Stimulated activated effector memory CD8-positive, alpha-beta T cell treated with anti-CD3 and anti-CD28 coated beads, Interleukin-12 subunit alpha, Interleukin-12 subunit beta, amount 100 ng/mL, for 72 hours (primary cell): ENCODE data around the gene PPFIA4.
A peak's percentile ranks its signal among the peaks of the same experiment; 100 is the strongest.
"Not testable (repeated sequence)": the region's sequence is repeated elsewhere in the genome, so short reads cannot be mapped to it uniquely, and the experiment has no call there.

Source experiments
- ATAC-seq: fragments of 150-1000 bp; cut with Tn5 transposase; 2 replicates; pipeline ENCODE4 v1.10.0; 2021
- DNase-seq, 2 donors: peaks; one replicate each; pipeline ENCODE4 v3.0.0; 2021 to 2022; ENCODE audit warnings: low spot score in 2 of 2
- H3K27ac Mint-ChIP-seq: one replicate; pipeline ENCODE4 v1.8.0; 2022; ENCODE audit warnings: mild to moderate bottlenecking, mixed read lengths
- H3K36me3 Mint-ChIP-seq: one replicate; pipeline ENCODE4 v1.8.0; 2022; ENCODE audit warnings: mild to moderate bottlenecking, mixed read lengths
- H3K4me1 Mint-ChIP-seq: one replicate; pipeline ENCODE4 v1.8.0; 2022; ENCODE audit warnings: mixed read lengths
- H3K4me3 Mint-ChIP-seq: one replicate; pipeline ENCODE4 v1.8.0; 2022; ENCODE audit warnings: mild to moderate bottlenecking, mixed read lengths
- H3K9me3 Mint-ChIP-seq: one replicate; pipeline ENCODE4 v1.8.0; 2022; ENCODE audit warnings: mixed read lengths

Gene PPFIA4

DNA sequence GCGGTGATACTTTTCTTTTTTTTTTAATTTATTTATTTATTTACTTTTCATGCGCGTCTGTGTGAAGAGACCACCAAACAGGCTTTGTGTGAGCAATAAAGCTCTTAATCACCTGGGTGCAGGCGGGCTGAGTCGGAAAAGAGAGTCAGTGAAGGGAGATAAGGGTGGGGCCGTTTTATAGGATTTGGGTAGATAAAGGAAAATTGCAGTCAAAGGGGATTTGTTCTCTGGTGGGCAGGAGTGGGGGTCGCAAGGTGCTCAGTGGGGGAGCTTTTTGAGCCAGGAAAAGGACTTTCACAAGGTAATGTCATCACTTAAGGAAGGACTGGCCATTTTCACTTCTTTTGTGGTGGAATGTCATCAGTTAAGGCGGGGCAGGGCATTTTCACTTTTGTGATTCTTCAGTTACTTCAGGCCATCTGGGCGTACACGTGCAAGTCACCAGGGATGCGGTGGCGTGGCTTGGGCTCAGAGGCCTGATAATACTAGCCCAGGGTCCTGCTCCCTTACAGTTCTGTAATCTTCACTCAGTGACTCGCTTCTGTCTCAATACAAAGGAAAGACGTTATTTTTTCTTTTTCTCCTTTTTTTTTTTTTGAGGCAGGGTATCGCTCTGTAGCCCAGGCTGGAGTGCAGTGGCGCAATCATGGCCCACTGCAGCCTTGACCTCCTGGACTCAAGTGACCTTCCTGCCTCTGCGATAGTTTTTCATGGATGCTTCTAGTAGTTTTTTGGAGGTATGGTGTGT lies 20.7 kb upstream of the PPFIA4 start:
- H3K4me1 Mint-ChIP-seq = peaks cover 29% of the 10 kb centered on the region
- peak overlapping the region; percentile 82 for H3K4me3 Mint-ChIP-seq
- H3K36me3 Mint-ChIP-seq = peaks cover 43% of the 10 kb centered on the region
- H3K9me3 Mint-ChIP-seq, ATAC-seq, DNase-seq: not testable (repeated sequence)
- H3K27ac Mint-ChIP-seq = peak overlapping the region; percentile 92

DNA sequence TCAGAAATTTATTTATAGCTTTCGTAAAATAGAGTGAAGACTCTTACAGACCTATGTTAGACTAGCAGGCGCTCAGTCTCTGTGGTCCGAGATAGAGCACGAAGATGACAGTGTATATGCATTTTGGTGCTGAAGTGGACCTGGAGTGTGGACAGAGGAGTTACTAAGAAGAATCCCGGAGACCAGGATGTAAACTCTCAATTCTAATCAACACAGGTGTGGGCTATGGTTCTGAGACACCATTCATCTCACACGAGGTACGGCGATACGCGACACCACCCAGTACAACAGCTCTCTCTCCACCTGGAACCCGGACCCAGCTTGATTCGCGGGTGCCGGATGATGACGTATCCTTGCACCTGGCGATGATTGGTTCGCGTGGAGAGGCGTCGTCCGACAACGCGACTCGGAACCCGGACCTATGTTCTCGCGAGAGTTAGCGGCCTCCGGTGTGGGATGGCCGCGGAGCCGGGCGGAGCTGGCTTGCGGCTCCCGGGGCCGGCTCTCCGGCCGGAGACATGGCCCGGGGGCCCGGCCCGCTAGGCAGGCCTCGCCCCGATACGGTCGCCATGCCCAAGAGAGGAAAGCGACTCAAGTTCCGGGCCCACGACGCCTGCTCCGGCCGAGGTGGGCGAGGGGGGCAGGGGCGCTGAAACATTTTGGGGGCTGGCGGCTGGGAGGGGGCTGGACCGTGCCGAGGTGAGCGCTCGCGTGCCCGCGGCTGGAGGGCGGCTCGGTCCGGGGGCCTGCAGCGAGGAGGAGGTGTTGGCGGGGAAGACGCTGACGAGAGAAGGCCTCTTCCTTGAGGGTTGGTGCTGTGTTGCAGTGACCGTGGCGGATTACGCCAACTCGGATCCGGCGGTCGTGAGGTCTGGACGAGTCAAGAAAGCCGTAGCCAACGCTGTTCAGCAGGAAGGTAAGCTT lies 19.1 kb upstream of the PPFIA4 start, which contains the start of gene TMEM183A:
TMEM183A (plus strand) TSS at position 427 of the 924 bp plus-strand sequence; CDS start at position 519, 92 bp downstream.
- H3K27ac Mint-ChIP-seq = peak within 1 kb of the TSS; percentile 92
- H3K4me3 Mint-ChIP-seq = peak within 1 kb of the TSS; percentile 82

DNA sequence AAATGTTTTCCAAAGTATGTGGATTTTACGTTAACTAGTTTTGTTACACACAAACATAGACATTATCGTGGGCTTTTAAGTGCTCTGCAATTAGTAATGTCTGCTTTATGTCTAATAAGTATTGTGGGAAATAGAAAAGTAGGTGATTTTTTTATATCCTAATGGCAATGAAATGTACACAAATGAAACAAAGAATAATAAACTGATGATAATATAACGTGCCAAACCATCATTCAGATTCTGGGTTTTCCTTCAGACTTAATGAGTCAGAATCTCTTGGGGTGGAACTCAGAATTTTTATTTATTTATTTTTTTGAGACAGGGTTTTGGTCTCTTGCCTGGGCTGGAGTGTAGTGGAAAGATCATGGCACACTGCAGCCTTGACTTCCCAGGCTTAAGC lies 17.1 kb upstream of the PPFIA4 start:
- DNase-seq (no peak), ATAC-seq (no peak)
- peak overlapping the region; percentile 82 for H3K4me3 Mint-ChIP-seq
- H3K36me3 Mint-ChIP-seq = peaks cover 80% of the 10 kb centered on the region
- H3K9me3 Mint-ChIP-seq = no peaks in the 10 kb centered on the region
- no peak overlapping the region for H3K27ac Mint-ChIP-seq
- peaks cover 42% of the 10 kb centered on the region for H3K4me1 Mint-ChIP-seq

More for the DNA sequence above, 19.1 kb upstream of the PPFIA4 start, which contains the start of gene TMEM183A:
- peaks cover 60% of the 10 kb centered on the region for H3K36me3 Mint-ChIP-seq
- H3K4me1 Mint-ChIP-seq = peaks cover 34% of the 10 kb centered on the region
- peak; percentile 95 for ATAC-seq
- peak; percentile 84 to 94 for DNase-seq
- no peaks in the 10 kb centered on the region for H3K9me3 Mint-ChIP-seq

DNA sequence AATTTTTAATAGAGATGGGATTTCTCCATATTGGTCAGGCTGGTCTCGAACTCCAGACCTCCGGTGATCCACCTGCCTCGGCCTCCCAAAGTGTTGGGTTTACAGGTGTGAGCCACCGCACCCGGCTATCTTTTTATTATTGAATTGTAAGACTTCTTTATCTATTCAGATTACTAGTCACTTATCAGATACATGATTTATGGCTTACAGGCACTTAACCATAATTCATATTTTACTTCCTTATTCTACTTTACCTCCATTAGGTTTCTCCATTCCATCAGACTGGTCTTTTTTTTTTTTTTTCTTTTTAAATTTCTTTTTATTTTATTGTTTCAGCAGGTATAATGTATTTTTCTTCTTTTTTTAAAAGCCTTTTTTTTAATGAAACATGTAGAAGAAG lies 14.7 kb upstream of the PPFIA4 start:
- Mint-ChIP-seq H3K36me3 (peaks cover 99% of the 10 kb centered on the region), H3K4me3 (no peak overlapping the region), H3K27ac (no peak overlapping the region), H3K4me1 (peaks cover 36% of the 10 kb centered on the region), H3K9me3 (no peaks in the 10 kb centered on the region)
- no peak for ATAC-seq
- DNase-seq = no peak

DNA sequence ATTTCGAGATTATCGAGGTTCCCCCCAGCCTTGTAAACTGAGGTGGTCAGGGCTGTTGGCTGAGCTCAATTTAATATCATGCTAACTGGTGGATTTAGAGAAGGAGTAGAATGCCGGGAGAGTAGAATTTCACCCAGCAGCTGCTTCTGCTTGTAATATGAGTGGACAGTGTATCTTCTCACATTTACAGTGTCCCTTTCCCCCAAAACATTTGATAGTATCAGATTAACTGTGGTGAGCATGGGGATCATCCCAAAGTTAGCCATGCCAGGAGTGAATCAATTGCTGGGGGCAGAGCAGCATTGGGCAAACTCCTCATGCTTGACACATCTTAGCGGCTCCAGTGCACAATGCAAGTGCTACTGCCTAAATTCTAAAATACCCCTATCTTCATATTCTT lies 9.2 kb upstream of the PPFIA4 start:
- Mint-ChIP-seq H3K27ac (no peak overlapping the region), H3K4me1 (peaks cover 13% of the 10 kb centered on the region)

DNA sequence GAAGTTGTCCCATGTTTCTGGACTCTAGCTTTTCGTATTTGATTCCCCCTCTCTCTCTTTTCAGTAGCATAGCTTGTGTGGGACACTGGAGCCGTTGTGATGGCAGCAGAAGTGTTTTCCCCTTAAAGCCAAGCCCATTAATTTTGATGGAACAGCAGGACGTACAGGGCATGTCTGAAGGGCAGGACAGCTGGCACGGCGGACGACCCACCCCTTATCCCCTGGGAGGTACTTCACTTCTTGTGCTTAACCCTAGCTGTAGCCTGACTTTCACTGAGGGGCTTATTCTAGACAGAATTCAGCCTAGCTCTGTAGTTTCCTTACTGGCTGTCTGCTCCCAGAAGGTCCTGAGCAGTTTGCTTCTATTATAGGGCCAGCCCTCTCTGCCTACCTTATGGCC lies 8.6 kb upstream of the PPFIA4 start:
- DNase-seq (no peak), ATAC-seq (no peak)
- Mint-ChIP-seq H3K4me1 (peaks cover 12% of the 10 kb centered on the region), H3K27ac (no peak overlapping the region), H3K4me3 (no peak overlapping the region), H3K9me3 (no peaks in the 10 kb centered on the region), H3K36me3 (peaks cover 100% of the 10 kb centered on the region)

More for the DNA sequence above, 9.2 kb upstream of the PPFIA4 start:
- Mint-ChIP-seq H3K36me3 (peaks cover 100% of the 10 kb centered on the region), H3K4me3 (no peak overlapping the region), H3K9me3 (no peaks in the 10 kb centered on the region)
- DNase-seq (no peak), ATAC-seq (no peak)

DNA sequence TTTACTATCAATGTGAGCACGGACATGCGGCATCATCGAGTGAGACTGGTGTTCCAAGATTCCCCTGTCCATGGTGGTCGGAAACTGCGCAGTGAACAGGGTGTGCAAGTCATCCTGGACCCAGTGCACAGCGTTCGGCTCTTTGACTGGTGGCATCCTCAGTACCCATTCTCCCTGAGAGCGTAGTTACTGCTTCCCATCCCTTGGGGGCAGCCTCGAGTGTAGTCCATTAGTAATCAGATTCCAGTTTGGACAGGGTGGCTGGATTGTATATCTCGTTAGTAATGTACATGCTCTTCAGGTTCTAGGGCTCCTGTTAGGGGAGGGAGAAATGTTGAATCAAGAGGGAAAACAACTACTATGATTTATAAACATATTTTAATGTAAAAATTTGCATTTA lies 3.4 kb upstream of the PPFIA4 start:
- ATAC-seq, H3K4me3 Mint-ChIP-seq, DNase-seq, H3K9me3 Mint-ChIP-seq, H3K27ac Mint-ChIP-seq: not testable (repeated sequence)
- Mint-ChIP-seq H3K36me3 (peaks cover 81% of the 10 kb centered on the region), H3K4me1 (peaks cover 17% of the 10 kb centered on the region)

DNA sequence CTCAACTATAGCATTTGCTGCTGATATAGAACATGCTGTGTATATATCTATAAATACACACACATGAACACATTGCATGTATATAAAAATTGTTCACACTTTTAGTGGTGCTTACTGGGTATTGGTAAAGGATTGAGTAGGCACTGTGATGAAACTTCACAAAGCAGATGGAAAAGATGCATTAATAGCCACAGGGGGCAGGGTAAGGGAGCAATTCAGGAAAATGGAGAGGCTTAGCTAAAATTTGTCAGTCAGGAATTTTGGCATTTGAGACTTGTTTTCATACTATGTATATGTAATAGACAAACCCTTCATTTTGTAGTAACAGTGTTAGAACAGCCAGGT lies 633 bp upstream of the PPFIA4 start:
- Mint-ChIP-seq H3K27ac (peak overlapping the region; percentile 76), H3K4me1 (peaks cover 27% of the 10 kb centered on the region), H3K4me3 (peak overlapping the region; percentile 79), H3K36me3 (peaks cover 53% of the 10 kb centered on the region), H3K9me3 (peaks cover 5% of the 10 kb centered on the region)
- DNase-seq (no peak), ATAC-seq (no peak)

DNA sequence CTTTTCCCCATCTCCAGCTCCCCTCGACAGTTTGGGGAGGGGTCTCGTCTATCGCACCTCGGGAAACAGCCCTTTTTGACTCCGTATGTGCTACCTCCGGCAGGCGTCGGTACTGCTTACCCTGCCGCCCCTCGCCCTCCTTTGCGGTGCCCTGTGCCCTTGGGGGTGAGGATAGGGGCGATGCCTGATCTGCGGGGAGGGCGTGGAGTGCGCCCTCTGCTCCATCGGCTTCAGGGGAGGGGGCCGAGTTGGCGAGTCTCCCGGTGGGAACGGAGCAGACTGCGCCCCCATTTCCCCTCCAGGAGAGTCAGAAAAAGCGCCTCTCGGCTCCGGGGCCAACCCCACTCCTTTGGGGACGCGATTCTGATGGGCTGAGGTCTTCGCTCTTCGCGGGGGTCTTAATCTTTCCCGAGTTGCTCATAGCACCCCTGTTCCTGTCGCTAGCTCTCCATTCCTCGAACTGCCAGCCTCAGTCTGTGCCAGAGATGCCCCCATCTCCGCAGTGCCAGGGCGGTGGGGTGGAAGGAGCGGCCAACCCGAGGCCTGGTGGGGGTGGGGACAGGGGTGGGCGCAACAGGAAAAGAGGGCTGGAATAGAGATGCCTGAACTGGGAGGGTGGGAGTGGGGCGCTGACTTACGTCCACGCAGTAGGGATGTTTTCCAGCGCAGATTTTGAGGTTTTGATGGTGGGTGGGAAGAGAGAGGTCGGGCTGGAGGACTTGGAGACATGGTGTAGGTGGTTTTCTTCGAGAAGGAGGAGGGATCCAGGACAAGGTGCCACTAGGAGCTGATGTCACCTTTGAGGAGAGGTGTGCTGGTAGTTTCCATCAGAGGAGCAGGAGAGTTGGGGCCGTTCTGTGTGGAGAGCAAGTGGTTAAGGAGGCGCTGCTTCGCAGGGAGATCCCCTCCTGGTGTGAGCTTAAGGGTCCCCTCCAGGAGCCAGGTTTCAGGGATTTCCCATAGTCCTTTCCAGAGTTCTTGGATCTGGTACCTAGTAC lies 674 bp downstream of the PPFIA4 start:
- H3K27ac Mint-ChIP-seq = peak overlapping the region; percentile 76
- ATAC-seq (peak; percentile 46), DNase-seq (no peak)
- peak overlapping the region; percentile 79 for H3K4me3 Mint-ChIP-seq
- peaks cover 40% of the 10 kb centered on the region for H3K36me3 Mint-ChIP-seq
- H3K4me1 Mint-ChIP-seq = peaks cover 27% of the 10 kb centered on the region
- peaks cover 5% of the 10 kb centered on the region for H3K9me3 Mint-ChIP-seq

DNA sequence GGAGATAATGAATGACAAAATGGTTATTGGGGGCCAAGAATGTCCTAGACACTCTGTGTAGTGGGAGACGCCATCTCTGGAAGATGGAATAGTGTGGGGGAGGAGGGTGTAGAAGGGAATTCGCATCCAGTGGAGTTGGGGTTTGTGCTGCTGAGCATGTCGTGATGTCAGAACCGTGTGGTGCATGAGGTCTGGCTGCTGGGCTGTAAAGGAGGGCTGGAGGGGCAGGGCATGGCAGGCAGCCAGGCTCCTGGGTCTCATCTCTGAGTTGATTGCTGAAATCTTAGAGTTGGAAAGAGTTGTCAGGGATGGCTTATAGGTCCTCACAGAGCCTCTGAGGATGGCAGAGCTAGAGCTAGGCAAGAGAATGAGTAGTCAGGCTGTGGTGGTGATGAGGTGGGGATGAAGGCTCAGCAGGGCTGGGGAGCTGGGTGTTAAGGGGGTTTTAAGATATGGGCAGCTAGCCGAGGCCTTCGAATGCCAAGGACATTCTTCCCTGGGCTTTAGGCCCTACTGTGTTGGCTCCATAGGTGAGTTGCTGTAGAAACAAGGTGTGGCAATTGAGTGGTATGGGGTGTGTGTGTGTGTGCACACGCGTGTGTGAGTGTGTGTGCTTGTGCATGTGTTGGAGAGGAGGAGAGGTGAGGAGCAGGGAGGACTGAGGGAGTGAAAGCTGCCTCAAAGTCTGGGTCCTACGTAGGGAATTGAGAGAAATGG lies 1.9 kb downstream of the PPFIA4 start:
- ATAC-seq = no peak
- Mint-ChIP-seq H3K9me3 (peaks cover 5% of the 10 kb centered on the region), H3K4me1 (peaks cover 27% of the 10 kb centered on the region), H3K36me3 (peaks cover 28% of the 10 kb centered on the region), H3K4me3 (peak overlapping the region; percentile 79), H3K27ac (peak overlapping the region; percentile 76)
- no peak for DNase-seq

DNA sequence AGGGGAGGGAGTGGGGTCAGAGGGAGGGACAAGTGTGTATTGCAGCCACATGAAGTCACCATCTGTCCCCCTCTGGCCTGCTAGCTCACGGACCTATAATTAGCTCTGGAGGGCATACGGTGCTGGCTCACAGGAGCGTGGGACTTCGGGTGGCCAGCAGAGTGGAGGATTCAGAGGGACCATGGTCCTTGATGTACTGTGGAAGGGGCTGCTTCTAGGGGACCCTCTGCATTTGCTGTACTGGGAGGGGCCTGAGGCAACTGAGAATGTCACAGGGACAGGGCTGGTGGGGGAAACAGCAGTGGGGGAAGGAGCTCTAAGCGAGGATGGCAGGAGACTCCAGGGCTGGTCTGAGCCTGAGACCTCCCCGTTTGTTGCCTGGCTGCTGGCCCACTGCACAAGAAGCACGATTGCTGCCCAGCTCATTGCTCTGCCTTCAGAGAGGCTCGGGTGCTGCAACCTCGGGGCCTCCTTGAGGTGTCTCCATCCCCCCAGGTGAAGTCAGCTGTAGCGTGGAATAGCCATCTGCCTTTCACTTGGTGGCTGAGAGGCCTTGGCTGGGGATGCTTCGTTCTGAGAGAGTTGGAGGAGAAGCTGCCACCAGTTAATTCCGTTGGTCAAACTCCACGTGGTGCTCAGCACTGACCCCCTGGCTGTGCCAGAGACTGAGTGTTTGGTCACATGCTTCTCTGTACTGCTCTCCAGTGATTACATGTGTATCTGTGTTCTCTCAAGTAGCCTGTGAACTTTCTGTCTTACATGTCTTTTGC lies 2.7 kb downstream of the PPFIA4 start:
- ATAC-seq = no peak
- peak overlapping the region; percentile 79 for H3K4me3 Mint-ChIP-seq
- peaks cover 20% of the 10 kb centered on the region for H3K36me3 Mint-ChIP-seq
- H3K4me1 Mint-ChIP-seq = peaks cover 27% of the 10 kb centered on the region
- DNase-seq = no peak
- H3K9me3 Mint-ChIP-seq = peaks cover 5% of the 10 kb centered on the region
- H3K27ac Mint-ChIP-seq = no peak overlapping the region

DNA sequence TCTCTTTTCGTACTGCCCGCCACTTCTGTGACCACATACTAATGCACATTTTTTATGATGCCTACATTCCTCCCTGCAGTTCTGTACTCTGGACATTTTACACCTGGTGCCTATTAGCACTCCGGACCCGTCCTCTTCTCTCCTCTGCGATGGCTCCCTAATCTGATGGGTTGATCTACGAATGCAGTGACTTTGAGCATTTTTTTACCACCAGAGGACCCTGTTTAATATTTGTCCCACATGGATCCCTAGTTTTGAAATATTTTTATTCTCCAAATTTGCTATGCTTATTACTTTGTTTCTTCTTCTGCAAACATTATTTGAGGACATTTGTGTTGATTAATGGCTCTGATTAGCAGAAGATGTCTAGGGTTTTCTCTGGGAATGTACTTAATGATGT lies 5.2 kb downstream of the PPFIA4 start:
- no peak for ATAC-seq
- Mint-ChIP-seq H3K27ac (no peak overlapping the region), H3K9me3 (no peaks in the 10 kb centered on the region), H3K4me1 (peaks cover 26% of the 10 kb centered on the region), H3K36me3 (peaks cover 5% of the 10 kb centered on the region), H3K4me3 (no peak overlapping the region)
- no peak for DNase-seq

DNA sequence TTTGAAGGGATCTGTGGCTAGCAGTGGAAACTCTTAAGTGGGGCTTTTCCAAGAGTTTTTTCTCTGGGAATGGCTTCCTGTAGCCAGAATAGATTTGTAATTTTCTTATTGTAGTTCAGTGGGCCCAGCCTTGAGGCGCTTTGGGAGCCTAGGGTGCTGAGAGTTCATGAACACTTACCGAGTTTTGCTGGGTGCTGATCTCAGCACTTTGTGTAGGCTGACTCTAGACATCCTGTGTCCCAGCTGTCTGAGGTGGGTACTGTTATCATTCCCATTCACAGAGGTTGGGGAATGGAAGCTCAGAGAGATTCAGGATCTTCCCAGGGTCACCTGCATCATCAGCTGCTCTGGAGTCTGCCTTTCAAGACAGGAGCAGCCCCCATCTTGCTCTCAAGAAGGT lies 7.0 kb downstream of the PPFIA4 start:
- ATAC-seq (no peak), DNase-seq (no peak)
- Mint-ChIP-seq H3K9me3 (no peaks in the 10 kb centered on the region), H3K4me1 (peaks cover 19% of the 10 kb centered on the region), H3K36me3 (peaks cover 2% of the 10 kb centered on the region), H3K4me3 (no peak overlapping the region), H3K27ac (no peak overlapping the region)
